MM.1S (cell line): ENCODE measurements around the gene TMEM62.

Source experiments
- EZH2 ChIP-seq: fragments of 300-600 bp; sonication (generic); optimal IDR thresholded peaks from 2 replicates; pipeline ENCODE3; 2017; ENCODE audit warnings: low read depth, mild to moderate bottlenecking, antibody characterized with exemption, low read length, mixed read lengths
- EZH2phosphoT487 ChIP-seq: fragments of 300-600 bp; sonication (generic); IDR thresholded peaks from 2 replicates; pipeline ENCODE4 v1.6.1; 2018; ENCODE audit warnings: antibody characterized with exemption, low read length
- TF ChIP-seq, protein P1 (sequence below): fragments of 300-600 bp; sonication (generic); IDR thresholded peaks from 2 replicates; pipeline ENCODE4 v1.5.1; 2016; ENCODE audit warnings: antibody characterized with exemption, low read length, mixed read lengths

- TF ChIP-seq EZH2, result no peak
- no peak for TF ChIP-seq EZH2phosphoT487
- TF ChIP-seq, protein P1, sequence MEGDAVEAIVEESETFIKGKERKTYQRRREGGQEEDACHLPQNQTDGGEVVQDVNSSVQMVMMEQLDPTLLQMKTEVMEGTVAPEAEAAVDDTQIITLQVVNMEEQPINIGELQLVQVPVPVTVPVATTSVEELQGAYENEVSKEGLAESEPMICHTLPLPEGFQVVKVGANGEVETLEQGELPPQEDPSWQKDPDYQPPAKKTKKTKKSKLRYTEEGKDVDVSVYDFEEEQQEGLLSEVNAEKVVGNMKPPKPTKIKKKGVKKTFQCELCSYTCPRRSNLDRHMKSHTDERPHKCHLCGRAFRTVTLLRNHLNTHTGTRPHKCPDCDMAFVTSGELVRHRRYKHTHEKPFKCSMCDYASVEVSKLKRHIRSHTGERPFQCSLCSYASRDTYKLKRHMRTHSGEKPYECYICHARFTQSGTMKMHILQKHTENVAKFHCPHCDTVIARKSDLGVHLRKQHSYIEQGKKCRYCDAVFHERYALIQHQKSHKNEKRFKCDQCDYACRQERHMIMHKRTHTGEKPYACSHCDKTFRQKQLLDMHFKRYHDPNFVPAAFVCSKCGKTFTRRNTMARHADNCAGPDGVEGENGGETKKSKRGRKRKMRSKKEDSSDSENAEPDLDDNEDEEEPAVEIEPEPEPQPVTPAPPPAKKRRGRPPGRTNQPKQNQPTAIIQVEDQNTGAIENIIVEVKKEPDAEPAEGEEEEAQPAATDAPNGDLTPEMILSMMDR, result no peak
Observed at GRCh38 chr15:43189296-43189695, 55.9 kb downstream of the TMEM62 start.
